RWPE1 (cell line): ENCODE results near the gene CELSR2.

Experiments used
- CTCF ChIA-PET: fragments of 350-600 bp; sonication (Branson Sonifier 250); formaldehyde crosslinking; extraction: SDS; loops from one replicate; lab custom pipeline; 2021; lab: Yijun Ruan, JAX
- POLR2A ChIA-PET: fragments of 400-600 bp; formaldehyde crosslinking; extraction: SDS; loops from one replicate; lab custom pipeline; 2020; ENCODE audit warnings: antibody characterized with exemption; ENCODE audit not compliant: low non-redundant PET; lab: Yijun Ruan, JAX
- DNase-seq: peaks from one replicate; pipeline ENCODE4 v3.0.0; 2012; ENCODE audit warnings: low spot score
- H3K27ac ChIP-seq: fragments of 450-650 bp; 2 replicates; pipeline ENCODE4 v1.5.1; 2017
- TF ChIP-seq, protein P1 (sequence below): fragments of 450-650 bp; conservative IDR thresholded peaks from 2 replicates; pipeline ENCODE4 v1.5.1; 2017; ENCODE audit warnings: low read depth, mild to moderate bottlenecking

The CELSR2 gene

GRCh38 chr1:109270623-109271317, 21.4 kb downstream of the CELSR2 start:
- TF ChIP-seq, protein P1, sequence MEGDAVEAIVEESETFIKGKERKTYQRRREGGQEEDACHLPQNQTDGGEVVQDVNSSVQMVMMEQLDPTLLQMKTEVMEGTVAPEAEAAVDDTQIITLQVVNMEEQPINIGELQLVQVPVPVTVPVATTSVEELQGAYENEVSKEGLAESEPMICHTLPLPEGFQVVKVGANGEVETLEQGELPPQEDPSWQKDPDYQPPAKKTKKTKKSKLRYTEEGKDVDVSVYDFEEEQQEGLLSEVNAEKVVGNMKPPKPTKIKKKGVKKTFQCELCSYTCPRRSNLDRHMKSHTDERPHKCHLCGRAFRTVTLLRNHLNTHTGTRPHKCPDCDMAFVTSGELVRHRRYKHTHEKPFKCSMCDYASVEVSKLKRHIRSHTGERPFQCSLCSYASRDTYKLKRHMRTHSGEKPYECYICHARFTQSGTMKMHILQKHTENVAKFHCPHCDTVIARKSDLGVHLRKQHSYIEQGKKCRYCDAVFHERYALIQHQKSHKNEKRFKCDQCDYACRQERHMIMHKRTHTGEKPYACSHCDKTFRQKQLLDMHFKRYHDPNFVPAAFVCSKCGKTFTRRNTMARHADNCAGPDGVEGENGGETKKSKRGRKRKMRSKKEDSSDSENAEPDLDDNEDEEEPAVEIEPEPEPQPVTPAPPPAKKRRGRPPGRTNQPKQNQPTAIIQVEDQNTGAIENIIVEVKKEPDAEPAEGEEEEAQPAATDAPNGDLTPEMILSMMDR = no peak
- ChIA-PET CTCF (no interaction called here), POLR2A (no interaction called here)
- peak overlapping the region; percentile 89 for H3K27ac ChIP-seq
- no peak for DNase-seq

DNA sequence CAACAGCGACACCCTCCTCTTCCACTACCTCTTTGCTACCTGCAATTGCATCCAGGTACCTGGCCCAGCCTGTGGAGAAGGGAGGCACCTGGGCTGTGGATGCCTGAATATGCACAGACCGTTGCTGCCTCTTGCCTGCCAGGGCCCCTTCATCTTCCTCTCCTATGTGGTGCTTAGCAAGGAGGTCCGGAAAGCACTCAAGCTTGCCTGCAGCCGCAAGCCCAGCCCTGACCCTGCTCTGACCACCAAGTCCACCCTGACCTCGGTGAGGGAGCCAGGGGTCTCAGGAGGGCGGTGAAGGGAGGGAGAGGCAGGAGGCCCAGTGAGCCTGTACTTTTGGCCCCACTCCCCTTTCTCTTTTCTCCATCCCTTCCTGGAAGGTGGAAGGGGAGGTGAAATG, 22.1 kb downstream of the CELSR2 start:
- H3K27ac ChIP-seq = peak overlapping the region; percentile 89
- TF ChIP-seq, protein P1 = no peak
- DNase-seq = no peak
- POLR2A ChIA-PET = no interaction called here
- CTCF ChIA-PET = interaction anchor here (0.7 kb wide), 1 partner anchor 9 kb away, joined by 3 read pairs; no protein-coding TSS in a partner anchor

- TF ChIP-seq, protein P1 = no peak
- POLR2A ChIA-PET = no interaction called here
- CTCF ChIA-PET = interaction anchor here (0.7 kb wide), 1 partner anchor 8 kb away, joined by 3 read pairs; no protein-coding TSS in a partner anchor
- H3K27ac ChIP-seq = peak overlapping the region; percentile 89
- no peak for DNase-seq
Observed at GRCh38 chr1:109272021-109272799, 22.9 kb downstream of the CELSR2 start.

GRCh38 chr1:109272831-109273547, 23.6 kb downstream of the CELSR2 start:
- peak overlapping the region; percentile 89 for H3K27ac ChIP-seq
- CTCF ChIA-PET = interaction anchor here (0.8 to 1.5 kb wide), 2 partner anchors 9 to 125 kb away, joined by 3 to 7 read pairs; partner anchors contain the start of gene SORT1
- TF ChIP-seq, protein P1 = no peak
- DNase-seq = peak; percentile 68
- POLR2A ChIA-PET = interaction anchor here (0.8 kb wide), 1 partner anchor 13 kb away, joined by 3 read pairs; no protein-coding TSS in a partner anchor

GRCh38 chr1:109273570-109274288, 24.4 kb downstream of the CELSR2 start:
- no peak for DNase-seq
- TF ChIP-seq, protein P1 = no peak
- ChIA-PET CTCF (interaction anchor here (0.8 to 1.5 kb wide), 2 partner anchors 9 to 125 kb away, joined by 3 to 7 read pairs; partner anchors contain the start of gene SORT1), POLR2A (interaction anchor here (0.8 kb wide), 1 partner anchor 14 kb away, joined by 3 read pairs; no protein-coding TSS in a partner anchor)
- H3K27ac ChIP-seq = peak overlapping the region; percentile 89
